ENCODE data around the gene USP25. TPM values are rescaled to one million over a fixed set of nuclear protein-coding genes. Genes with fewer than 3 reads are reported as not detected.

USP25 gene
- total RNA-seq, 4 donors from 2014 or later: 37.4 to 107 (median 69.2) TPM

GRCh38 chr21:15695241-15695640 is 34.5 kb upstream of the USP25 start:
- intact Hi-C loops (cut with DNase I; ENCODE audit: low total_unique reads) (no loop called here), in situ Hi-C loops (cut with MboI; ENCODE audit: low pct_ligation_motif_present in 1 of 4, low pct_unique_long_range_greater_than_20kb in 1 of 4, low sequenced_read_pairs in 3 of 4) (no loop called here)
- Histone ChIP-seq H3K36me3 (no peaks in the 10 kb centered on the region), H3K9me3 (no peaks in the 10 kb centered on the region), H3K4me1 (no peaks in the 10 kb centered on the region), H3K4me3 (no peak overlapping the region), H3K27me3 (no peaks in the 10 kb centered on the region), H3K27ac (no peak overlapping the region)
- DNase-seq: no peak
- WGBS, 2 donors (ENCODE audit: low coverage in 1 of 2): 91 to 97% methylated on average over 1 of the region's 1 CpG
- no peak for TF ChIP-seq POLR2A (IDR thresholded peaks at IDR 0.05)
- TF ChIP-seq EP300 (IDR thresholded peaks at IDR 0.05; ENCODE audit: low read depth): no peak
- no peak for TF ChIP-seq POLR2AphosphoS5 (IDR thresholded peaks at IDR 0.05)
- TF ChIP-seq CTCF (IDR thresholded peaks at IDR 0.05): no peak

- Histone ChIP-seq H3K27me3 (no peaks in the 10 kb centered on the region), H3K9me3 (no peaks in the 10 kb centered on the region), H3K27ac (no peak overlapping the region), H3K4me1 (peaks cover 0 to under 1% (median 0%) of the 10 kb centered on the region in 4 donors), H3K36me3 (no peaks in the 10 kb centered on the region), H3K4me3 (no peak overlapping the region)
- in situ Hi-C loops (cut with MboI; ENCODE audit: low pct_ligation_motif_present in 1 of 4, low pct_unique_long_range_greater_than_20kb in 1 of 4, low sequenced_read_pairs in 3 of 4) (no loop called here), intact Hi-C loops (cut with DNase I; ENCODE audit: low total_unique reads) (no loop called here)
- TF ChIP-seq EP300 (IDR thresholded peaks at IDR 0.05; ENCODE audit: low read depth) (no peak), CTCF (IDR thresholded peaks at IDR 0.05) (no peak)
- no peak for DNase-seq
- WGBS, 2 donors (ENCODE audit: low coverage in 1 of 2): 85% methylated on average over 1 of the region's 1 CpG; no CpG with 5 or more reads in 1 of the 2 donors
These were observed 28.0 kb upstream of the USP25 start for GRCh38 chr21:15701830-15702229.

- H3K9me3 ChIP-seq: no peaks in the 10 kb centered on the region
- H3K36me3 ChIP-seq: no peaks in the 10 kb centered on the region
- 79 to 93% methylated on average over 1 to 2 of the region's 2 CpGs for WGBS, 2 donors (ENCODE audit: low coverage in 1 of 2)
- TF ChIP-seq EP300 (IDR thresholded peaks at IDR 0.05; ENCODE audit: low read depth) (no peak), POLR2AphosphoS5 (IDR thresholded peaks at IDR 0.05) (no peak), POLR2A (IDR thresholded peaks at IDR 0.05) (no peak), CTCF (IDR thresholded peaks at IDR 0.05) (no peak)
- H3K4me1 ChIP-seq: peaks cover 0 to 5% (median 0%) of the 10 kb centered on the region in 4 donors
- no peaks in the 10 kb centered on the region for H3K27me3 ChIP-seq
- H3K27ac ChIP-seq: no peak overlapping the region
- in situ Hi-C loops (cut with MboI; ENCODE audit: low pct_ligation_motif_present in 1 of 4, low pct_unique_long_range_greater_than_20kb in 1 of 4, low sequenced_read_pairs in 3 of 4): no loop called here
- no peak for DNase-seq
- intact Hi-C loops (cut with DNase I; ENCODE audit: low total_unique reads): no loop called here
- H3K4me3 ChIP-seq: no peak overlapping the region
These were observed 25.9 kb upstream of the USP25 start for GRCh38 chr21:15703932-15704331.

GRCh38 chr21:15706696-15707095 is 23.1 kb upstream of the USP25 start:
- H3K4me1 ChIP-seq: peaks cover 0 to 5% (median 0%) of the 10 kb centered on the region in 4 donors
- H3K36me3 ChIP-seq: no peaks in the 10 kb centered on the region
- peak; percentile 23 for DNase-seq
- no peaks in the 10 kb centered on the region for H3K27me3 ChIP-seq
- no peaks in the 10 kb centered on the region for H3K9me3 ChIP-seq
- peak overlapping the region in 1 of 4 donors; percentile 2 for H3K27ac ChIP-seq
- H3K4me3 ChIP-seq: no peak overlapping the region
- intact Hi-C loops (cut with DNase I; ENCODE audit: low total_unique reads): no loop called here
- no peak for TF ChIP-seq EP300 (IDR thresholded peaks at IDR 0.05; ENCODE audit: low read depth)
- TF ChIP-seq POLR2AphosphoS5 (IDR thresholded peaks at IDR 0.05): peak in 2 of 3 donors; percentile 22 to 37
- in situ Hi-C loops (cut with MboI; ENCODE audit: low pct_ligation_motif_present in 1 of 4, low pct_unique_long_range_greater_than_20kb in 1 of 4, low sequenced_read_pairs in 3 of 4): no loop called here
- 36% methylated on average over 3 of the region's 3 CpGs; no CpG with 5 or more reads in 1 of the 2 donors for WGBS, 2 donors (ENCODE audit: low coverage in 1 of 2)

GRCh38 chr21:15713412-15713811 is 16.4 kb upstream of the USP25 start:
- H3K4me3 ChIP-seq: no peak overlapping the region
- WGBS, 2 donors (ENCODE audit: low coverage in 1 of 2): 90 to 94% methylated on average over 1 of the region's 1 CpG
- no peaks in the 10 kb centered on the region for H3K27me3 ChIP-seq
- in situ Hi-C loops (cut with MboI; ENCODE audit: low pct_ligation_motif_present in 1 of 4, low pct_unique_long_range_greater_than_20kb in 1 of 4, low sequenced_read_pairs in 3 of 4): no loop called here
- no peak overlapping the region for H3K27ac ChIP-seq
- H3K4me1 ChIP-seq: no peaks in the 10 kb centered on the region
- TF ChIP-seq POLR2AphosphoS5 (IDR thresholded peaks at IDR 0.05): no peak
- no peak for TF ChIP-seq CTCF (IDR thresholded peaks at IDR 0.05)
- no peak for TF ChIP-seq EP300 (IDR thresholded peaks at IDR 0.05; ENCODE audit: low read depth)
- TF ChIP-seq POLR2A (IDR thresholded peaks at IDR 0.05): no peak
- intact Hi-C loops (cut with DNase I; ENCODE audit: low total_unique reads): no loop called here
- no peaks in the 10 kb centered on the region for H3K36me3 ChIP-seq
- no peak for DNase-seq
- H3K9me3 ChIP-seq: no peaks in the 10 kb centered on the region
